Colon (tissue), 2 donors: ENCODE measurements around the gene RBM22.

Source experiments
- FAIRE-seq: peaks from 2 replicates; lab custom pipeline; 2012; peaks lifted over from hg19 to GRCh38; lab: Jason Lieb, UNC
- donor health status: control.
- donor health status: control.

Gene RBM22

GRCh38 chr5:150672237-150672883 lies 28.5 kb downstream of the RBM22 start:
- no peak for FAIRE-seq

GRCh38 chr5:150671509-150672236 lies 29.2 kb downstream of the RBM22 start:
- FAIRE-seq = no peak

- FAIRE-seq = no peak
These were observed 29.9 kb downstream of the RBM22 start for GRCh38 chr5:150670948-150671310.

- FAIRE-seq = no peak
These were observed 30.5 kb downstream of the RBM22 start for GRCh38 chr5:150670275-150670947.

- FAIRE-seq = no peak
These were observed 35.8 kb downstream of the RBM22 start for GRCh38 chr5:150665044-150665443.

GRCh38 chr5:150663936-150664335 lies 36.9 kb downstream of the RBM22 start:
- no peak for FAIRE-seq

- no peak for FAIRE-seq
These were observed 37.9 kb downstream of the RBM22 start for GRCh38 chr5:150662731-150663516.

- FAIRE-seq = no peak
These were observed 38.9 kb downstream of the RBM22 start for GRCh38 chr5:150661821-150662596.

- FAIRE-seq = no peak
These were observed 39.8 kb downstream of the RBM22 start, which contains the start of gene MYOZ3 for GRCh38 chr5:150661086-150661485. Gene MYOZ3 (plus strand): TSS chr5:150661251. CDS start chr5:150662942, 1,691 bp downstream.

- no peak for FAIRE-seq
These were observed 40.6 kb downstream of the RBM22 start for GRCh38 chr5:150660108-150660831.

- no peak for FAIRE-seq
These were observed 41.3 kb downstream of the RBM22 start for GRCh38 chr5:150659360-150660107.

GRCh38 chr5:150658699-150659265 lies 42.1 kb downstream of the RBM22 start:
- no peak for FAIRE-seq

GRCh38 chr5:150658121-150658520 lies 42.7 kb downstream of the RBM22 start:
- FAIRE-seq = no peak

- FAIRE-seq = no peak
These were observed 44.4 kb downstream of the RBM22 start for GRCh38 chr5:150656191-150657132.

- no peak for FAIRE-seq
These were observed 45.6 kb downstream of the RBM22 start for GRCh38 chr5:150655221-150655620.

GRCh38 chr5:150653762-150654556 lies 46.9 kb downstream of the RBM22 start:
- no peak for FAIRE-seq

GRCh38 chr5:150653145-150653761 lies 47.6 kb downstream of the RBM22 start:
- FAIRE-seq = no peak
